GM12892 (cell line): ENCODE data around the gene TMC7.

Experiments
- DNase-seq: peaks from one replicate; pipeline ENCODE4 v3.0.0; 2011; ENCODE audit not compliant: insufficient read length
- FAIRE-seq: peaks from 2 replicates; lab custom pipeline; 2011; peaks lifted over from hg19 to GRCh38; lab: Jason Lieb, UNC
- POLR2A ChIP-seq: IDR thresholded peaks from 2 replicates; pipeline ENCODE4 v1.6.1; 2011; ENCODE audit warnings: low read depth, low read length, control low read depth
- POLR2AphosphoS5 ChIP-seq: IDR thresholded peaks from 2 replicates; pipeline ENCODE4 v1.6.1; 2011; ENCODE audit warnings: low read depth, low read length, control low read depth
- TAF1 ChIP-seq: IDR thresholded peaks from 2 replicates; pipeline ENCODE4 v1.6.1; 2011; ENCODE audit warnings: low read depth, mild to moderate bottlenecking, control low read depth, low read length, borderline replicate concordance

The TMC7 gene

GRCh38 chr16:19068237-19068815 lies 84.6 kb downstream of the TMC7 start:
- FAIRE-seq (no peak), DNase-seq (no peak)
- TF ChIP-seq POLR2A (no peak), TAF1 (no peak), POLR2AphosphoS5 (no peak)

- TF ChIP-seq POLR2A (no peak), TAF1 (no peak), POLR2AphosphoS5 (no peak)
- FAIRE-seq (no peak), DNase-seq (no peak)
Measured at GRCh38 chr16:19071811-19072777, 88.4 kb downstream of the TMC7 start.

GRCh38 chr16:19073344-19073743 lies 89.6 kb downstream of the TMC7 start:
- TF ChIP-seq POLR2A (no peak), POLR2AphosphoS5 (no peak), TAF1 (no peak)
- DNase-seq (no peak), FAIRE-seq (no peak)

DNA sequence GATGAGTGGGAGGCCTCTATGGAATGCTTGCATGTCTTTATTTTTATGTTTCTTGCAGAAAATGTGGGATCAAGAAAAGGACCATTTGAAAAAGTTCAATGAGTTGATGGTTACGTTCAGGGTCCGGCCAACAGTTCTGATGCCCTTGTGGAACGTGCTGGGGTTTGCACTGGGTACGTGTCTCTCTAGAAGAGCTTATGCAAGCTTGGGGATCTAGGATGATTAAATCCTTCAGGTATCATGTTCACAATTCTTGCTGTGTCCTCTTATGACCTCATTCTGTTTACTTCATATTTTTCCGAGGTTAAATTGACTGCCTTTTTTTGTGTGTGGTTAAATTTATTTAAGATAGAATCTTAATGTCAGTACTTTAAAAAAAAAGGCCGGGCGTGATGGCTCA lies 90.1 kb downstream of the TMC7 start:
- TF ChIP-seq POLR2A (no peak), TAF1 (no peak), POLR2AphosphoS5 (no peak)
- FAIRE-seq (no peak), DNase-seq (no peak)

DNA sequence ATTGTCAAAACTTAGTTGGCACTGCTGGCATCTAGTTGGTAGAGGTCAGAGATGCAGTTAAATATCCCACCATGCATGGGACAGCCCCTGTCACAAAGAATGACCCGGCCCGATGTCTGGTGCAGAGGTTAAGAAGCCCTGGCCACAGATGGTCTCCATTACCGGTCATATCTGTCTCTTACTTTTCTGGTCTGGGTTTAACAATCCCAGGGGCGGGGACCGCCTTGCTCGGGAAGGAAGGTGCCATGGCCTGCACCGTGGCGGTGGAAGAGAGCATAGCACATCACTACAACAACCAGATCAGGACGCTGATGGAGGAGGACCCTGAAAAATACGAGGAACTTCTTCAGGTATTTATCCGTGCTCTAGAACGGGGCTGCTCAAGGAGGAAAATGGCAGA lies 91.8 kb downstream of the TMC7 start:
- FAIRE-seq (no peak), DNase-seq (no peak)
- TF ChIP-seq POLR2AphosphoS5 = no peak
- TF ChIP-seq POLR2A = no peak
- no peak for TF ChIP-seq TAF1

- FAIRE-seq = no peak
- TF ChIP-seq POLR2AphosphoS5 (no peak), POLR2A (no peak), TAF1 (no peak)
Measured at GRCh38 chr16:19077879-19078278, 94.1 kb downstream of the TMC7 start.

GRCh38 chr16:19083670-19084069 lies 99.9 kb downstream of the TMC7 start:
- FAIRE-seq = no peak
- DNase-seq = no peak
- TF ChIP-seq TAF1 (no peak), POLR2AphosphoS5 (no peak), POLR2A (no peak)

More at GRCh38 chr16:19077879-19078278, 94.1 kb downstream of the TMC7 start:
- no peak for DNase-seq

DNA sequence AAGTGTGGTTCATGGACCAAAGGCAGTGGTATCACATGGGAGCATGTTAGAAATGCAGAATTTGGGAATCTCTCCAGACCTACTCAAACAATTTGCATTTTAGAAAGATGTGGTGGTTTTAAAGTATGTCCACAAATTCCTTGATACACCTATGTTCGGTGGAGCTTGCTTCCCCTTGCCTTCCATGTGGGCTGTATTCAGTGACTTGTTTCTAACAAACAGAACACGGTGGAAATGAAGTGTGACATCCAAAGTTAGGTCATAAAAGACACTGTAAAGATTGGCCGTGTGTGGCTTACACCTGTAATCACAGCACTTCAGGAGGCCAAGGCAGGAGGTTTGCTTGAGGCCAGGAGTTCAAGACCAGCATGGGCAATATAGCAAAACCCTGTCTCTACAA lies 100.4 kb downstream of the TMC7 start:
- DNase-seq = no peak
- no peak for TF ChIP-seq TAF1
- TF ChIP-seq POLR2AphosphoS5 = no peak
- TF ChIP-seq POLR2A = no peak
- FAIRE-seq = no peak

DNA sequence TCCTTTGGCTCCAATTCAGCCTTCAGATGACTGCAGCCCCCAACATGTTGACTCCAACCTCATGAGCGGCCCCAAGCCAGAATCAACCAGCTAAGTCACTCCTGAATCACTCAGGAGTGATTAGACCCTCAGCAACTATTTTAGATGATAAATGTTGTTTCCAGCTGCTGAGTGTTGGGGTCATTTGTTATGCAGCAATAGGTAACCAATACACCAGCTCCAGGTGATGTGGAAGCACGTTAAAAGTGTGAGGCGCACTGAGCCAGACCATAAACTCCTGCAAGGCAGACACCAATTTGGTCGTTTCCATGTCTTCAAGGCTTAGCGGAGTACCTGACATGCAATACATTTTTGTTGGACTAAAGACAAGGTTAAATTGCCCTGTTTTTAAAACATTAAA lies 101.1 kb downstream of the TMC7 start:
- no peak for TF ChIP-seq POLR2A
- no peak for TF ChIP-seq TAF1
- no peak for TF ChIP-seq POLR2AphosphoS5
- no peak for DNase-seq
- no peak for FAIRE-seq

- FAIRE-seq = no peak
- no peak for TF ChIP-seq POLR2AphosphoS5
- no peak for TF ChIP-seq POLR2A
- no peak for TF ChIP-seq TAF1
- no peak for DNase-seq
Measured at GRCh38 chr16:19085679-19086200, 102.0 kb downstream of the TMC7 start.

- FAIRE-seq (peak; percentile 64), DNase-seq (peak; percentile 74)
- TF ChIP-seq POLR2A (no peak), TAF1 (no peak), POLR2AphosphoS5 (no peak)
Measured at GRCh38 chr16:19086322-19087199, 102.8 kb downstream of the TMC7 start.
